GM12872 (cell line): ENCODE measurements around the gene ARL8B.

Source experiments
- CTCF ChIP-seq: IDR thresholded peaks from 3 replicates; pipeline ENCODE4 v1.5.1; 2011; ENCODE audit warnings: low read depth, mild to moderate bottlenecking, low read length, moderate library complexity; ENCODE audit not compliant: insufficient read depth

Gene ARL8B

GRCh38 chr3:5170975-5171374 lies 48.9 kb downstream of the ARL8B start:
- TF ChIP-seq CTCF, result no peak

GRCh38 chr3:5172018-5172417 lies 49.9 kb downstream of the ARL8B start:
- no peak for TF ChIP-seq CTCF

DNA sequence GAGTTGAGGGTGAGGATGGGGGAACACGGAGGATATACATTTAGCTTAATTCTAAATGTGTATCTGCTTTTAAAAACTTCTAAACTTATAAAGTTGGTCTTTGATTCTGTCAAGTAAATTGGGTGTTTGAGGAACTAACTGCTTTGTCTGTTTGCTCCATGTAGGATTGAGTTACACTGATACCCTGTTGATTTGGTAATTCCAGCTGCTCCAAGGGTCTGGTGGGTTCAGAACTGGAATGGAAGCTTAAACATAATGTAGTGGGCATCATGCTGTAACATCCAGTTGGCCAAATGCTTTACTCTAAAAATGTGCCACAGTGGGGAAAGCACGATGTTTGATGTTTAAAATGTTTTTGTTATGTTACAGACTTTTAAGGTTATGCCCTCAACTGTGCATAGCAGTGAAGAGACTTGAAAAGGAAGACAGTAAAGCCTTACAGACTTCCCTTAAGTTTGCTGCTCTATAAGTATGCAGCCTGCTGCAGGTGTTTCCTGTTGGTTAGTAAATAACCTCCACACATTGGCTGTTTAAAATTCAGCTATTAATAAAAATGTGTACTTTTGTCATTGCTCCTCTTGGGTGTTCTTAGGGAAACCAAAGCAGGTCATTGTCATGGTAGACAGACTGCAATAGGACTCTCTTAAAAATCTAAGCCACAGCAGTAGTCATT lies 59.5 kb downstream of the ARL8B start:
- no peak for TF ChIP-seq CTCF

- 0 out of 3 replicates have a peak, but pooled peaks have one; percentile 14 for TF ChIP-seq CTCF
Observed at GRCh38 chr3:5184499-5184898, 62.4 kb downstream of the ARL8B start.

DNA sequence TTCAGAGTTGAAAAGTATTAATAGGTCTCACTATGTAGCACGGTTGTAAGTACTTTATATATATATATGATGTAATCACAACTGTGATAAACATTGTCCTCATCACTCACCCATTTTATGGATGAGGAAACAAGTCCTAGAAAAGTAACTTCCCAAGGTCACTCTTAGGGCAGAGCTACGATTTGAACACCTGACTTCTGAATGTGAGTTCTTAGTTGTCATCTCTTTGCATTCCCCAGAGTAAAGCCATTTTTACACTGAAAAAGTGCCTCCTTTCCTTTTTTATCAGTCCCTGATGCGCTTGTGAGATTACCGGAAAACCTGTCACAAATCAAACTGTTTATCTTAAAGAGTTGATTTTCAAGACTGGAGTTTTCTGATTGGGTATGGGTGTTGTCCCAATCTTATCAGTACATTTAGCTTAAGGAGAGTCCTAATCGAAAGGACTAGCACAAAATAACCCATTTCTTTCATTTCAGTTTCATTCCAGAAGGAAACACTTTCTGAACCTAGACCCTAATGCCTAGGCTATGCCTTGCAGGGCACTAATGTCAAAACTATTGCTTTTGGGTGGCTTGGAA lies 63.1 kb downstream of the ARL8B start:
- TF ChIP-seq CTCF, result no peak

DNA sequence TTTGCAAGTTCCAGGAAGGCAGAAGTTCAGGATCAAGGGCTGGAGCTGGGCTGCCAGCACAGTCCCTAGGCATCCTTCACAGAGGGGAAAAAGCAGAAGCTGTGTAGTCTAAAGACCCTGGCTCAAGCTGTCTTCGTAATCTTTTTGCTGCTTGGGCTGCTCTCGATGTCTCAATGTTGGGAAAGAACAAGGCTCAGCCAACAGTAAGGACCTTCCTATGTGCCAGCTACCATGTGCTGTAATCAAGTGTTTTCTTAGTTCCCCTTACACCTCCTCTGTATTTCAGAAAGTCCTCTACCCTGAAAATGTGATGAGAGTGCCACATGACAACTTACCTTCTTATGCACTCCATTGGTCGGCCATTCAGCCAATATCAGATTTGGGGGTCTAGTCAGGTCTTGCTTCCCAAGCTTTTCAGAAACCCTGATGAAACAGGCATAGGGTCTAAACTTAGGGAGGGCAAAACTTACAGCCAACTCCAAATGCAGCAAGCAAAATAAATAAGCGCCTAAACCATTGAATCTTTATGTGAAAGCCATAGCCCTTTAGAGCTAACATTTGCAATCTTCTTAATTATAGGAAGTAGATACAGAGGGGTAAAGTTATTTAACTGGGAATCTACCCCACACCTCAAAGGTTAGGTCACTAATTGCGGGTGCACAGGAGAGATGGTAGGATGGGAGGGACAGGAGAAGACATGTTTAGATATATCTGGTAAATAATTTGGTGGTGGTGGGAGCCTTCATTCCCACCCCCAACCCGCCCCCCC lies 64.2 kb downstream of the ARL8B start:
- no peak for TF ChIP-seq CTCF

DNA sequence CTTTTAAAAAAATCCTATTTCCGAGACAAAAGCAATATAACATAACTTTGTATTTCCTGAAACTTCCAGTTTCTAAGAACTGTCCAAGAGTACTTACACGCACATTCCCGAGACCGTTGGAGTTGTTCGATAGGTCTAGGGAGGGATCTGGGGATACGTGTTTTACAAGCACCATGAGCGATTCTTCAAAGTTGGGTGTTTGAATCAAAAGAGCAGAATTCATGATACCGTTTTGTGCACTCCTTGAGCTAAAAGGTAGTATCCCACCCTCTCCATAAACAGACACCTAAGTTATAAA lies 64.7 kb downstream of the ARL8B start:
- TF ChIP-seq CTCF, result no peak
